LNCaP clone FGC (cell line): Measurements from ENCODE around the gene ARHGAP31.

Experiments used
- DNase-seq: peaks from one replicate; pipeline ENCODE4 v3.0.0-alpha.2; 2011; ENCODE audit warnings: low read depth
- H3K4me3 ChIP-seq: 2 replicates; pipeline ENCODE4 v1.5.1; 2011; ENCODE audit warnings: mild to moderate bottlenecking, low read depth, low read length, control low read depth
- CTCF ChIP-seq: IDR thresholded peaks from 2 replicates; pipeline ENCODE4 v1.5.1; 2012; ENCODE audit warnings: mild to moderate bottlenecking; ENCODE audit not compliant: control insufficient read depth, insufficient read depth; ENCODE audit errors: extremely low read depth

The ARHGAP31 gene

DNA sequence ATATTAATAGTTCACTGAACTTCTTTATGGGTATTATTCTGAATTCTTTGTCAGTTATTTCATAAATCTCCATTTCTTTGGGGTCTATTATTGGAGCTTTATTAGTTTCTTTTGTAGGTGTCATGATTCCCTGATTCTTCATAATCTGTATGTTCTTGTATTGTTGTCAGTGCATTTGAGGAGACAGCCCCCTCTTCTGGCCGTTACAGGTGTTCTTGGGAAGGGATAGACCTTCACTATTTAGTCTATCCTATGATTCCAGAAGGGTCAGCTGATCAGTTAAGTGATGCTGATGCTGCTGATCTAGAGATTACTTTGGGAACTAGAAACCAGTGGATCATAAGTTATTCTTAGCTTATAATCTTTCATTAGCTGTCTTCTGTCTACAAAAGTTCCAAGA is 134.4 kb downstream of the ARHGAP31 start:
- TF ChIP-seq CTCF, result no peak
- no peak overlapping the region for H3K4me3 ChIP-seq
- no peak for DNase-seq

GRCh38 chr3:119433613-119434325 is 139.6 kb downstream of the ARHGAP31 start:
- no peak for DNase-seq
- no peak for TF ChIP-seq CTCF
- H3K4me3 ChIP-seq, result no peak overlapping the region

DNA sequence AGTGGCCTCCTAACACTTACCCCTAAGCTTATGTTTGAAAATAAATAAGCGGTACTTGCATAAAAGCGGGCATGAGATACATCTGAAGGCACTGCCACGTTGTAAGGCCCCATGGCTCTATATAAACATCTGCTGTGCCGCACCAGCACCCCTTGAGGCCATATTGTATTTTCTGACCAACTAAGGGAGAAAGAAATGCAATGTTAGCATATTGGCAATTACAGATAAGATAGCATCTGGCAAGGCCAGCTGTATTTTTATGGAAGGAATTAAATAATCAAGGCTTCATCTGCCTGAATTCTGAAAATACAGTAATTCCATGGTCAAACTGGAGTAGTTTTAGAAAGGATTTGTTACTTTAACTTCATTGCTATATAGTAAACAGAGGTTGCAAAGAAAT is 140.5 kb downstream of the ARHGAP31 start:
- DNase-seq, result no peak
- H3K4me3 ChIP-seq, result no peak overlapping the region
- no peak for TF ChIP-seq CTCF

DNA sequence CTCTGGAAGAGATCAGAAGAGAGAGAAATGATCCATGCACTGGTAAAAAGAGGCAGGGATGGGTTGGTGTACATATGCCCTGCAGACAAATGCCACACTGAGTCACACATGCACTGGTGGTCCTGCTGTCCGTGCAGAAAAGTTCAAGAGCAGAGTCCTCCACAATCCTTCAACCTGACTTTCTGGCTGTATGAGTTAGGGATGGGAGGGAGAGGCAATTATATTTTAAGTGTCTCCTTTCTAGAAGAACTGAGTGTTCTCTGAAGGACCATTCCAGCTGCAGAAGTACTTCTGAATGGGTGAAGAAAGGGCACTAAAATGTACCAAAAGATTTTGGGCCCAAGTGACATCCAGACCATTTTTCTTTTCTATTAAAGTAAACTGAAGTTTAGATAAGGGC is 142.8 kb downstream of the ARHGAP31 start:
- no peak overlapping the region for H3K4me3 ChIP-seq
- TF ChIP-seq CTCF, result no peak
- DNase-seq, result no peak

DNA sequence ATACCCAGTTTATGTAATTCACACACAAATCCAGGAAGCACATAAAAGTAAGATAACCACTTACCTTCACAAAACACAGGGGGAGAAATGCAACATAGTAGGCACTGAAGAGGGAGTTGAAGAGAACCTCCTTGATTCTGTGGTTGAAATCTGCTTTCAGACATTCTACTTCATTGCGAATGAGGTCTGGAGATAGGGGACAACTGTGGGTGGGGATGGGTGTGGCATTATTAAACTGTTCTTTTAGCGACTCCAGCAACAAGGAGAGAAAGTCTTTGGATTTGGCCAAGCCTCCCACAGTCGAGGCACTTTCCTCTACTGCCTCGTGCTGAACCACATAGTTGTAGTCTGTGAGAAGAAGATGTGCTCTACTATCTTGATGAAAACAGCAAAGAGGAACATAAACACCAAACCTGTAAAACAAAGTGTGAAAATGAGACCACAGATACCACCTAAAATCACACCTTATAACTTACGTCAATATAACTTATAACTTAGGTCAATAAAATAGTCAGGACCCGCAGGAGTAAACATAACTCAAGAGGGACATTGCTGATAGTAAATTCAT is 143.6 kb downstream of the ARHGAP31 start:
- no peak for TF ChIP-seq CTCF
- H3K4me3 ChIP-seq, result no peak overlapping the region
- no peak for DNase-seq

- TF ChIP-seq CTCF, result no peak
- no peak overlapping the region for H3K4me3 ChIP-seq
- no peak for DNase-seq
These were observed 149.0 kb downstream of the ARHGAP31 start for GRCh38 chr3:119443179-119443578.

GRCh38 chr3:119444590-119444989 is 150.4 kb downstream of the ARHGAP31 start:
- no peak for DNase-seq
- H3K4me3 ChIP-seq, result no peak overlapping the region
- TF ChIP-seq CTCF, result no peak
